Central memory CD8-positive, alpha-beta T cell (primary cell): ENCODE measurements around the gene IMMP1L.

Experiments used
- ATAC-seq: fragments of 150-1000 bp; cut with Tn5 transposase; replicated peaks from 2 replicates; pipeline ENCODE4 v1.10.0; 2022; ENCODE audit warnings: mild to moderate bottlenecking, moderate FRiP score, moderate number of reproducible peaks; ENCODE audit not compliant: poor library complexity, severe bottlenecking; ENCODE audit errors: extremely low read depth
- DNase-seq, 2 donors: peaks; one replicate each; pipeline ENCODE4 v3.0.0; 2021; ENCODE audit warnings: low spot score in 2 of 2
- H3K27ac Mint-ChIP-seq: one replicate; pipeline ENCODE4 v1.8.0; 2022; ENCODE audit warnings: low read depth, mild to moderate bottlenecking, moderate library complexity, mixed read lengths
- H3K27me3 Mint-ChIP-seq: one replicate; pipeline ENCODE4 v1.8.0; 2022; ENCODE audit warnings: mixed read lengths
- H3K36me3 Mint-ChIP-seq: one replicate; pipeline ENCODE4 v1.8.0; 2022; ENCODE audit warnings: mild to moderate bottlenecking, moderate library complexity, mixed read lengths; ENCODE audit not compliant: insufficient read depth
- H3K4me1 Mint-ChIP-seq: one replicate; pipeline ENCODE4 v1.8.0; 2022; ENCODE audit warnings: mixed read lengths
- H3K4me3 Mint-ChIP-seq: one replicate; pipeline ENCODE4 v1.8.0; 2022; ENCODE audit warnings: mild to moderate bottlenecking, moderate library complexity, mixed read lengths
- H3K9me3 Mint-ChIP-seq: one replicate; pipeline ENCODE4 v1.8.0; 2022; ENCODE audit warnings: mixed read lengths

IMMP1L gene, protein sequence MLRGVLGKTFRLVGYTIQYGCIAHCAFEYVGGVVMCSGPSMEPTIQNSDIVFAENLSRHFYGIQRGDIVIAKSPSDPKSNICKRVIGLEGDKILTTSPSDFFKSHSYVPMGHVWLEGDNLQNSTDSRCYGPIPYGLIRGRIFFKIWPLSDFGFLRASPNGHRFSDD

DNA sequence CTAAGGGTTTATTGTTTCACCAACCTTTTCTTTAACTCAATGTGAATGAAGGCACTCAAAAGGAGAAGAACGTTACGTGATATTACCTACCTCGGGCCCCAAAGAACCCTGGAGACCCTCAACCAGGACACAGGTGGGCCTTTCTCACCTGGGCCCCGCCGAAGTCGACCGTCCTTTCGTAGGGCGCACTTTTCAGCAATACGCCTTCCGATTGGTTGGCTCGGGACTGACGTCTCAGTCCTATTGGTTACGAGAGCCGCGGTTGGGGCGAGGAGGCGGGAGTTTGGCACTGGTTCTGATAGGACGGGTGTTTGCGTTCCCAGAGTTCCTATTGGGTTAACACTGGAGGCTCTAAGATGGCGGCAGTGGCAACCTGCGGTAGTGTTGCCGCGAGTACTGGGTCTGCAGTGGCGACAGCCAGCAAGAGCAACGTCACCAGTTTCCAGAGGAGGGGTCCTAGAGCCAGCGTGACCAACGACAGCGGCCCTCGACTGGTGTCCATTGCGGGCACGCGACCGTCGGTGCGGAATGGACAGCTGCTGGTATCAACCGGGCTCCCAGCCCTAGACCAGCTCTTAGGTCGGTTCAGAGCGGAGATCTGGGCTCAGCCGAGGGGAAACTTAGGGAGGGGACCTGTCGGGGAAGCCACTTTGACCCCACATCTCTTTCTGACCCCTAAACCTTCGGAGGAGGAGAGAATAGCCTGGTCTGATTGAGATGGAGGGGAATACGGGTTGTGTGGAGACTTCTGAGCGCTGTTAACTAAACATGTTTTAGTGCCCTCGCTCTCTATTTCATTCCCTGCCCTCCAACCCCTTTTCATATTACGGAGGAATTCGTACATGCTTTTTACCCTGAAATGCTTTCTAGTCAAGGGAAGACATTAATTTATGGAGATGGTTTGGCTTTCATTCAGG, at the start of gene IMMP1L, which contains the start of gene ELP4:
Gene IMMP1L, minus strand, starts transcription at position 194 of the 917 bp plus-strand sequence. CDS start 46,346 bp downstream, outside the sequence.
Gene ELP4, plus strand, starts transcription at position 339 of the 917 bp plus-strand sequence. Its CDS starts 18 bp downstream, at position 357.
- peak; percentile 99 for ATAC-seq
- Mint-ChIP-seq H3K27me3 (no peaks in the 10 kb centered on the region), H3K27ac (peak within 1 kb of the TSS; percentile 97), H3K36me3 (peaks cover 20% of the 10 kb centered on the region), H3K4me3 (peak within 1 kb of the TSS; percentile 96), H3K4me1 (peaks cover 60% of the 10 kb centered on the region), H3K9me3 (no peaks in the 10 kb centered on the region)
- peak; percentile 95 for DNase-seq

DNA sequence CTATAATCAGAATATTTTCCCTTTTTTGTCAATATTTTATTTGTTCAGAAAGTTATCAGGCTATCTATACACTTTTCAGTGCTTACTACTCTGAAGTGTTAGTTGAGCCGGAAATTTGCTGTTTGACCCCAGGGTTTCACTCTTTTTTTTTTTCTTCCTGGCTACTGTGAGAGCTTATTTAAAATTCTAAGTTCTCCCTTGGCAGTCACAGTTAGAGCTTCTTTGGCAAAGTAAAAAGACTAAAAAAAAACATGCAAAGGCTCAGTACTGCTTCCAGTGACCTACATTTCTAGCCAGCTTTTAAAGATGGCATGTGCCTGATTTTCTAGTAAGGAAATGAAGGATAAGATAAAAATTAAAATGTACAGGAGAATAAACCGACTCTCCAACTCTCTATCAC, 48.6 kb upstream of the IMMP1L start:
- H3K9me3 Mint-ChIP-seq = no peaks in the 10 kb centered on the region
- ATAC-seq (no peak), DNase-seq (no peak)
- no peaks in the 10 kb centered on the region for H3K4me1 Mint-ChIP-seq
- H3K27ac Mint-ChIP-seq = no peak overlapping the region
- no peaks in the 10 kb centered on the region for H3K36me3 Mint-ChIP-seq
- H3K27me3 Mint-ChIP-seq = no peaks in the 10 kb centered on the region
- H3K4me3 Mint-ChIP-seq = no peak overlapping the region

DNA sequence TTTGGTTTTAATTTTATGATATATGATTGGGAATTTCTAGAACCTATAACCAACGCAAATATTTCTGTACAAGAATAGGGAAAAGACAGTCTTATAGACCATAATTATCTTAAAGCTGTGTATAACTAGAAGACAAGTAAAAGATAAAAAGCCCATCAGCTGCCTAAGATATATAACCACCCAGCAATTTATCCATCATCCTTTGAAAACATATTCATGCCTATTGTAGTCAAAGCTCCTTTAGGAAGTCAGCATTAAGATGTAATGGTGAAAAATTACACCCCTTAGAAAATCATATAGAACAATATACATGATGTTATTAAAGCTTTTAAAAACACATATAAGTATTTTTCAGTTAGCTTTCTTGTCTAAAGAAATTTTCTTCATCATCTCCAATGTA, 46.5 kb upstream of the IMMP1L start:
- H3K4me3 Mint-ChIP-seq = no peak overlapping the region
- DNase-seq (no peak), ATAC-seq (no peak)
- no peaks in the 10 kb centered on the region for H3K27me3 Mint-ChIP-seq
- H3K36me3 Mint-ChIP-seq = no peaks in the 10 kb centered on the region
- H3K4me1 Mint-ChIP-seq = no peaks in the 10 kb centered on the region
- no peaks in the 10 kb centered on the region for H3K9me3 Mint-ChIP-seq
- H3K27ac Mint-ChIP-seq = no peak overlapping the region

DNA sequence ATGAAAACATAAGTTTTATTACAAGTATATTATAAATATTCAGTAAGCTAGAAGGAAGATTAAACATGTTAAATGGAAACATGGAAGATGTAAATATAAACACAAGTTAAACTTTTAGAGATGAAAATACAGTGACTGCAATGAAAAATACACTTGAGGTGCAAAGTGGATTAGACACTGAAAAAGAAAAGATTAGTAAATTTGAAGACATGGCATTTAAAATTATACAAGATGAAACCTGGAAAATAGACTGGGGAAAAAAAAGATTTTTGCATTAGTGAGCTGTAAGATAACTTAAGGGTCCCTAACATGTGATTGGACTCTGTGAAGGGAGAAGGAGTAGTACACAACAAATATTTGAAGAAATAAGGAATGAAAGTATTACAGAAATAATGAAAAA, 33.4 kb upstream of the IMMP1L start:
- Mint-ChIP-seq H3K9me3 (peaks cover 6% of the 10 kb centered on the region), H3K27me3 (no peaks in the 10 kb centered on the region)
- ATAC-seq = no peak

DNA sequence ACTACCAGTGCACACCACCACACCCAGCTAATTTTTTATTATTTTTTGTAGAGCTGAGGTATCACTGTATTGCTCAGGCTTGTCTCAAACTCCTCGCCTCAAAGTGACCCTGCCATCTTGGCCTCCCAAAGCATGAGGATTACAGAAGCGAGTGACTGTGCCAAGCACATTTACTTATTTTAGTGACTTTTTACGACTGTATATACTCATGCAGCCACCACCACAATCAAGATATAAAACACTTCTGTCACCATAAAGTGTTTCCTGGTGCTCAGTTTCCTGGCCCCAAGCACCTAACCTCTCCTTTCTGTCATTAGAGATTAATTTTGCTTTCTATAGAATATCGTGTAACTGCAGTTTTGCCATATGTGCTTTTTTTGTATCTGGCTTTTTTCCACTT, 26.1 kb upstream of the IMMP1L start:
- Mint-ChIP-seq H3K27ac (no peak overlapping the region), H3K4me1 (peaks cover 7% of the 10 kb centered on the region), H3K9me3 (no peaks in the 10 kb centered on the region), H3K36me3 (peaks cover 9% of the 10 kb centered on the region), H3K4me3 (no peak overlapping the region), H3K27me3 (no peaks in the 10 kb centered on the region)
- no peak for ATAC-seq
- no peak for DNase-seq

More for the DNA sequence above, 33.4 kb upstream of the IMMP1L start:
- Mint-ChIP-seq H3K27ac (no peak overlapping the region), H3K4me3 (no peak overlapping the region), H3K36me3 (peaks cover 8% of the 10 kb centered on the region), H3K4me1 (no peaks in the 10 kb centered on the region)
- DNase-seq = no peak

DNA sequence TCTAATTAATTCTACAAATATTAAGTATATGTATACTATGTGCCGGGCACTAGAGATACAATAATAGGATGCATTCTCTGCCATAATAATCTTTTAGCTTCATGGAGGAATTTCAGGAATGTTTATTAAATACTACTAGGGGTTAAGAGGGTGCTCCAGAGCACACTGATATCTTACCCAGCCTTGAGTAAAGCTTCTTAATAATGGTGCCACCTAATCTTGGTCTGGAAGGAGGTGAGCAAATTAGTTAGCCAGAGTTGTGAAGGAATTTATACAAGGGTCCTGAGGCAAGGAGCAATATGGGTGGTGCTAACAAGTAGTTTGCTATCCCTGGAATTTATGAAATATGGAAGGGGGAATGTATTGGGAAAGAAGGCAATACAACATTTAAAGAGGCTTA, 21.9 kb upstream of the IMMP1L start:
- H3K27ac Mint-ChIP-seq = no peak overlapping the region
- ATAC-seq = no peak
- DNase-seq = no peak
- H3K4me1 Mint-ChIP-seq = peaks cover 12% of the 10 kb centered on the region
- no peak overlapping the region for H3K4me3 Mint-ChIP-seq
- peaks cover 5% of the 10 kb centered on the region for H3K36me3 Mint-ChIP-seq
- H3K27me3 Mint-ChIP-seq = no peaks in the 10 kb centered on the region
- no peaks in the 10 kb centered on the region for H3K9me3 Mint-ChIP-seq

DNA sequence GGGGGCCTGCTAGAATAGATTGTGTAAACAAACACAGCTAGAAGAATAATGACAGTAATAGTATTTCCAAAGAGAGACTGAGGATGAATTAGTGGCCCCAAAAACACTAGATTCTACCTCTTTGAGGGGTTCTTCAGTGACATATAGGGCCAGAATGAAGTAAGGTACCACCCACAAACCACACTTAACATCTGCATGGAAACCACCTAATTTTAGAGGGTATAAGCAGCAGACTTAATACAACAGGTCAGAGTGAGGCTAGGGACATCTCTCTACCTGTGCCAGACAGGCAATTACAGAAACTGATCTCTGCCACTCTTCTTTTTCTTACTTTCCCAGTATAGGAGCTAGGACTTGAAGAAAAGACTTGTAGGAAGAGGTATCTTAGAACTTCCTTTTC, 20.3 kb upstream of the IMMP1L start:
- DNase-seq = no peak
- Mint-ChIP-seq H3K27ac (no peak overlapping the region), H3K27me3 (no peaks in the 10 kb centered on the region)

DNA sequence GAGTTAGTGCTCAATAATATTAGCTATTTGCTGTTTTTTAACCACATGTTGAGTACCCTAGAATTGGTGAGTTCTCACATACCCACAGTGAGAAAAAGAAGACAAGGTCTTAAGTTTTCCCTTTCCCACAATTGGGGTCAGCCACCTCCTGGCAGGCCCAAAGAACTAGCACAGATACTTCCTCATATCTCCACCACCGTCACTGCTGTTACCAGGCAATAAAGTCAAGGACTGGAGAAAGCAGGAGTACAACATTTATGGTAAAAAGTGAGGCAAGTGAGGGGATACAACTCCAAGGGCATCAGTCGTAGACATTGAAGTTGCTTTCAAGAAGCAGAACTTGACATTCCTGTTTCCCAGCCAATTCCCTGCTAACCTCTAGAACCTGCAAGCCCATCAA, 19.8 kb upstream of the IMMP1L start:
- Mint-ChIP-seq H3K9me3 (no peaks in the 10 kb centered on the region), H3K4me3 (no peak overlapping the region), H3K27ac (no peak overlapping the region), H3K4me1 (peaks cover 12% of the 10 kb centered on the region), H3K36me3 (peaks cover 1% of the 10 kb centered on the region), H3K27me3 (no peaks in the 10 kb centered on the region)
- ATAC-seq (no peak), DNase-seq (no peak)

More for the DNA sequence above, 20.3 kb upstream of the IMMP1L start:
- ATAC-seq = no peak
- H3K9me3 Mint-ChIP-seq = no peaks in the 10 kb centered on the region
- H3K4me3 Mint-ChIP-seq = no peak overlapping the region
- peaks cover 1% of the 10 kb centered on the region for H3K36me3 Mint-ChIP-seq
- peaks cover 12% of the 10 kb centered on the region for H3K4me1 Mint-ChIP-seq

DNA sequence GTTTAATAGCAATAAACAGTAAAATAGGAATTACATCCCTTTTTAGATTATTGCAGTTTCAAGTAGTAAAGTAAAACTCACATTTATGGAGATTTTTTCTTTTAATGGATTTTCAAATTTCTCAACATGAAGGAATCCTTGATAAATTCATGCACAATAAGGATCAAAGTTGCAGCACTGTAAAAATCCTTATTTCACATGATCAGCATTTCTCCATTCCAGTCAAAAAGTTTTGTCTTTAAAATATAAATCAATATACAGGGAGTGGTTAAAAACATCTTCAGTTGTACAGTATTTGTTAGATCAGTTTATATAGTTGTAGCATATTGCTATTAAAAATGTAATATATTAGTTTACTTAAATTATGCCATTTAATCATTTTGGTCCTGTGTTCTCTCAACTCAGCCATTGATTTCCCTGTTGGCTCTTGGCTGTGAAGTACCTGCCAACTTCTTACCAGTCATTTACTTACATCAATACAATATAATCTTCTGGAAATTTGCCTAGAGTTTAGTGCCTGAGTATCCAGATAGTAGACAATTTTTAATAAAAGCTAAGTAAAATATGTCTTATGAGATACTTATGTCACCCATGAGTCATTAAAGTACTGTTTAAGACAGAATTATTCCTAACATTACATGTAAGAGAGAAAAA, 12.2 kb upstream of the IMMP1L start:
- Mint-ChIP-seq H3K9me3 (no peaks in the 10 kb centered on the region), H3K27ac (no peak overlapping the region), H3K4me1 (no peaks in the 10 kb centered on the region), H3K4me3 (no peak overlapping the region), H3K36me3 (no peaks in the 10 kb centered on the region), H3K27me3 (no peaks in the 10 kb centered on the region)
- ATAC-seq = no peak
- DNase-seq = no peak

DNA sequence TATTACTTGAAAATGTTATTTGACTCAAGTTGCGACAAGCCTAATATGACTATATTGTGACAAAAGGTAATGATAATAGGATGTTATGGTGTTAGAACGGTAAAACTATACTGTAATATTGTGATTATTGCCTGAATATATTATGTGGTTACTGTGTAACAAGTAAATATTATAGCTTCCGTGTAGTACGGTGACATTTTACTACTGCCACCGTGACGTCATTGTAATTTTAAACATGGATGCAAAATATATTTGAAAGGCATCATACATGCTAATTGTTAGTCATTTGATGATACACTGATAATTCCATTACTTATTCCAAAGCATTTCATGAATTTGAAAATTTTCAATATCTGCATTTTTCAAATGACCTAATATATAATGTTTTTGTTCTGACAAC, 2.7 kb upstream of the IMMP1L start:
- no peak overlapping the region for H3K4me3 Mint-ChIP-seq
- no peaks in the 10 kb centered on the region for H3K9me3 Mint-ChIP-seq
- H3K27me3 Mint-ChIP-seq = no peaks in the 10 kb centered on the region
- H3K27ac Mint-ChIP-seq = no peak overlapping the region
- no peak for ATAC-seq
- no peak for DNase-seq
- peaks cover 46% of the 10 kb centered on the region for H3K4me1 Mint-ChIP-seq
- peaks cover 15% of the 10 kb centered on the region for H3K36me3 Mint-ChIP-seq

DNA sequence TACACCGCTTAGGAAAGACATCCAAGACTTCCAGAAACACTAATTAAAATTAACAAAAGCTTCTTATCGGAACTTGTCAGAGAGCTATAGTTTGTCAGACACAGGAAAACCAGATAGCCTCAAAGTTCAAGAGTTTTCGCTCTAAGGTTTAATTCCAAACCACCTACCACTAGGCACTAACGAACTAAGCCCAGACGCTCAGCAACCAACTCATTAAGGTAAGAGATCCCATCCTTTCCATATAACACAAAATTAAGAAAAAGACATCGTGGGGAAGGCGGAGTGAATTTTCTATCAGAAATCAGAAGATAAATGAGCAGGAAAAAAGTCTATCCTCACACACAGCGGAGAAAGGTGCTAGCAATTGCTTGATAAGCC, 382 bp downstream of the IMMP1L start:
- Mint-ChIP-seq H3K27me3 (no peaks in the 10 kb centered on the region), H3K27ac (peak overlapping the region; percentile 97), H3K9me3 (no peaks in the 10 kb centered on the region), H3K4me1 (peaks cover 61% of the 10 kb centered on the region), H3K36me3 (peaks cover 22% of the 10 kb centered on the region), H3K4me3 (peak overlapping the region; percentile 96)
- ATAC-seq = peak; percentile 35
- DNase-seq = no peak

DNA sequence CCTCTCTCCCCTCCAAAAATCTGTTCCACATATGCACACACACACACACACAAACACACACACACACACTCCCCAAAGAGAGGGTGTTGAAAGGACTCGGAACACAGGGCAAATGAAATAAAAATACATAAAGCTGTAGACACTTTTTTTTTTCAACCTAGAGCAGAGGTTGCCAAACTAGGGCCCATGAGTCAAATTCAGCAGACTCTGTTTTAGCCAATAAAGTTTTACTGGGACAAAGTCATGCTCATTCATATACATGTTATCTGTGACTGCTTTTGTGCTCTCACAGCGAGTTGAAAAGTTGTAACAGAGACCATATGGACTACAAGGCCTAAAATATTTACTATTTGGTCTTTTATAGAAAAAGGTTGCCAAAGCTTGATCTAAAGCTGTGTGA, 8.9 kb downstream of the IMMP1L start:
- Mint-ChIP-seq H3K9me3 (no peaks in the 10 kb centered on the region), H3K4me1 (peaks cover 45% of the 10 kb centered on the region)
- no peak for DNase-seq

More for the DNA sequence above, 8.9 kb downstream of the IMMP1L start:
- no peak overlapping the region for H3K4me3 Mint-ChIP-seq
- no peak for ATAC-seq
- H3K27me3 Mint-ChIP-seq = no peaks in the 10 kb centered on the region
- no peak overlapping the region for H3K27ac Mint-ChIP-seq
- H3K36me3 Mint-ChIP-seq = peaks cover 11% of the 10 kb centered on the region
